Measurements from ENCODE around the gene TEX30.

The TEX30 gene

GRCh38 chr13:102729560-102730270 lies 43.9 kb downstream of the TEX30 start:
- TF ChIP-seq ISL1 (CRISPR knock-in tag; IDR thresholded peaks at IDR 0.05) = peak; percentile 32; the same call in 1 of the 2 replicates
- TF ChIP-seq OSR1 (CRISPR knock-in tag; IDR thresholded peaks at IDR 0.05) = no peak
- ATAC-seq = peak; percentile 69

GRCh38 chr13:102726430-102726829 lies 47.2 kb downstream of the TEX30 start:
- peak; percentile 57; the same call in 2 of the 3 replicates for ATAC-seq
- no peak for TF ChIP-seq CREB5 (CRISPR knock-in tag; IDR thresholded peaks at IDR 0.05; ENCODE audit: low read depth)
- no peak for TF ChIP-seq RARB (CRISPR knock-in tag; IDR thresholded peaks at IDR 0.05)
- no peak for TF ChIP-seq ZNF70 (CRISPR knock-in tag; IDR thresholded peaks at IDR 0.05)
- TF ChIP-seq ZNF8 (CRISPR knock-in tag; IDR thresholded peaks at IDR 0.05) = no peak
- no peak for TF ChIP-seq ZC3H10 (CRISPR knock-in tag; IDR thresholded peaks at IDR 0.05)
- no peak for TF ChIP-seq ZFP3 (CRISPR knock-in tag; IDR thresholded peaks at IDR 0.05)
- no peak for TF ChIP-seq CSDC2 (CRISPR knock-in tag; IDR thresholded peaks at IDR 0.05)
- TF ChIP-seq POU6F1 (CRISPR knock-in tag; IDR thresholded peaks at IDR 0.05; ENCODE audit: borderline replicate concordance, low read depth) = no peak
- TF ChIP-seq BACH2 (CRISPR knock-in tag; IDR thresholded peaks at IDR 0.05; ENCODE audit: borderline replicate concordance) = no peak
- no peak for TF ChIP-seq PPARA (CRISPR knock-in tag; IDR thresholded peaks at IDR 0.05; ENCODE audit: borderline replicate concordance)
- TF ChIP-seq ARNTL (CRISPR knock-in tag; IDR thresholded peaks at IDR 0.05; ENCODE audit: borderline replicate concordance, low read depth) = no peak
- TF ChIP-seq TSHZ2 (CRISPR knock-in tag; IDR thresholded peaks at IDR 0.05) = no peak
- no peak for TF ChIP-seq OSR1 (CRISPR knock-in tag; IDR thresholded peaks at IDR 0.05)
- TF ChIP-seq PATZ1 (CRISPR knock-in tag; IDR thresholded peaks at IDR 0.05; ENCODE audit: borderline replicate concordance) = no peak
- TF ChIP-seq ZNF565 (CRISPR knock-in tag; conservative IDR thresholded peaks at IDR 0.05; ENCODE audit: low read depth) = no peak
- no peak for TF ChIP-seq TCF4 (CRISPR knock-in tag; IDR thresholded peaks at IDR 0.05; ENCODE audit: borderline replicate concordance)
- TF ChIP-seq ESRRG (CRISPR knock-in tag; IDR thresholded peaks at IDR 0.05) = no peak

GRCh38 chr13:102724923-102725322 lies 48.7 kb downstream of the TEX30 start:
- peak; percentile 88 for ATAC-seq
- no peak for TF ChIP-seq ZC3H10 (CRISPR knock-in tag; IDR thresholded peaks at IDR 0.05)
- no peak for TF ChIP-seq ZNF70 (CRISPR knock-in tag; IDR thresholded peaks at IDR 0.05)
- TF ChIP-seq TSHZ2 (CRISPR knock-in tag; IDR thresholded peaks at IDR 0.05) = no peak
- no peak for TF ChIP-seq RARB (CRISPR knock-in tag; IDR thresholded peaks at IDR 0.05)
- no peak for TF ChIP-seq OSR1 (CRISPR knock-in tag; IDR thresholded peaks at IDR 0.05)
- TF ChIP-seq ESRRG (CRISPR knock-in tag; IDR thresholded peaks at IDR 0.05) = no peak
- TF ChIP-seq BACH2 (CRISPR knock-in tag; IDR thresholded peaks at IDR 0.05; ENCODE audit: borderline replicate concordance) = no peak
- no peak for TF ChIP-seq CSDC2 (CRISPR knock-in tag; IDR thresholded peaks at IDR 0.05)
- TF ChIP-seq POU6F1 (CRISPR knock-in tag; IDR thresholded peaks at IDR 0.05; ENCODE audit: borderline replicate concordance, low read depth) = no peak
- TF ChIP-seq PATZ1 (CRISPR knock-in tag; IDR thresholded peaks at IDR 0.05; ENCODE audit: borderline replicate concordance) = no peak
- no peak for TF ChIP-seq CREB5 (CRISPR knock-in tag; IDR thresholded peaks at IDR 0.05; ENCODE audit: low read depth)
- no peak for TF ChIP-seq ZNF8 (CRISPR knock-in tag; IDR thresholded peaks at IDR 0.05)
- TF ChIP-seq GLIS3 (CRISPR knock-in tag; IDR thresholded peaks at IDR 0.05) = no peak
- TF ChIP-seq PPARA (CRISPR knock-in tag; IDR thresholded peaks at IDR 0.05; ENCODE audit: borderline replicate concordance) = no peak
